HG03342 (cell line): ENCODE results near the gene MAD1L1.

ENCODE experiments used
- ATAC-seq: cut with Tn5 transposase; IDR thresholded peaks from one replicate; pipeline ENCODE4 v1.9.1; 2021; ENCODE audit warnings: mild to moderate bottlenecking, moderate library complexity; ENCODE audit not compliant: unreplicated experiment

MAD1L1 gene

DNA sequence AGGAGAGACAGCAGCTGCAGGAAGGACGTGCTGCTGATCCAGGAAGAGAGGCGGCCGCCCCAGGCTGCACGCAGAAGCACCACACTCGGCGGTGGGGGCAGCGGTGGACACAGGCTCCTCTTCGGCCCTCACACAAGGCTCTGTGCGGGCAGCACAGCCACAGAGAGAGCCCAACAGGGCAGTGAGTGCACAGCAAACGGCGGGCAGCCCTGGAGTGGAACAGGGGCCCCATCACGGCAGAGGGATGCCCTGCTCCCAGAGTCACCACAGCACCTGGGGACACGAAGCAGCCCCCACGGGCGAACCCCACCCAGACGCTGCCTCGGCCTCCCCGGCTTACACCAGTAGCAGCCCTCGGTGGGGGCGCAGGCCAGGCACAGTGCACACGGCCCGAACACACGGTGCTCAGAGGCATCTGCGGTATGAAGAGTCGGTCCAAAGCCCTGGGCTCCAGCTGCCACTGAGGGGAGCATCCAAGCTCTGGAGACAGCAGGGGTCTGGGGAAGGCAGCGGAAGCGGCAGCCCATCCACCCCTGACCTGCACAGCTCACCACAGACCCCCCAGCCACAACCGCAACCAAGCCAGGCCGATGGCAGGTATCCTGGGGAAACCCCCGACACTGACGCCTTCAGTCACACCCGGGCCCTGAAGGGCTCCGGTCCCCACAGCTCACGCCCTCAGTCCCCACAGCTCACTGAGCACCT is 26.1 kb upstream of the MAD1L1 start:
- no peak for ATAC-seq

DNA sequence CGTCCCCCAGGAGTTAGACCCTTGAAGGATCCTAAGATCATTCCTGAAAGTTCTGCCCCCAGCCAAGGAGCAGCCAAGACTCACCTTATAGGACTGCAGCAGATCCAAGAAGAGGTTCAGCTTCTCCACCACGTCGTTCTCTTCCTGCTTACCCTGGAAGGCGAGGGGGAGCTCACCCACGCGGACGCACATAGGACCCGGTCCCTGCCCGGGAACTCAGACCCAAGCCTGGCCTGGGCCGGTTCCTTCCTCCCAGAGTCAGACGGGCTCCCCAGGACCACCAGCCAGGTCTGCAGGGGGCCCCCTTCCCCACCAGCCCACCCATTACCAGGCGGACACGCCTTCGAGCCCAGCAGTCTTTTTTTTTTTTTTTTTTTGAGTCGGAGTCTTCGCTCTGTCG is 24.9 kb upstream of the MAD1L1 start:
- ATAC-seq, result no peak

GRCh38 chr7:2257046-2257551 is 24.4 kb upstream of the MAD1L1 start:
- no peak for ATAC-seq

- ATAC-seq, result no peak
Observed at GRCh38 chr7:2256306-2257045, 23.7 kb upstream of the MAD1L1 start.

DNA sequence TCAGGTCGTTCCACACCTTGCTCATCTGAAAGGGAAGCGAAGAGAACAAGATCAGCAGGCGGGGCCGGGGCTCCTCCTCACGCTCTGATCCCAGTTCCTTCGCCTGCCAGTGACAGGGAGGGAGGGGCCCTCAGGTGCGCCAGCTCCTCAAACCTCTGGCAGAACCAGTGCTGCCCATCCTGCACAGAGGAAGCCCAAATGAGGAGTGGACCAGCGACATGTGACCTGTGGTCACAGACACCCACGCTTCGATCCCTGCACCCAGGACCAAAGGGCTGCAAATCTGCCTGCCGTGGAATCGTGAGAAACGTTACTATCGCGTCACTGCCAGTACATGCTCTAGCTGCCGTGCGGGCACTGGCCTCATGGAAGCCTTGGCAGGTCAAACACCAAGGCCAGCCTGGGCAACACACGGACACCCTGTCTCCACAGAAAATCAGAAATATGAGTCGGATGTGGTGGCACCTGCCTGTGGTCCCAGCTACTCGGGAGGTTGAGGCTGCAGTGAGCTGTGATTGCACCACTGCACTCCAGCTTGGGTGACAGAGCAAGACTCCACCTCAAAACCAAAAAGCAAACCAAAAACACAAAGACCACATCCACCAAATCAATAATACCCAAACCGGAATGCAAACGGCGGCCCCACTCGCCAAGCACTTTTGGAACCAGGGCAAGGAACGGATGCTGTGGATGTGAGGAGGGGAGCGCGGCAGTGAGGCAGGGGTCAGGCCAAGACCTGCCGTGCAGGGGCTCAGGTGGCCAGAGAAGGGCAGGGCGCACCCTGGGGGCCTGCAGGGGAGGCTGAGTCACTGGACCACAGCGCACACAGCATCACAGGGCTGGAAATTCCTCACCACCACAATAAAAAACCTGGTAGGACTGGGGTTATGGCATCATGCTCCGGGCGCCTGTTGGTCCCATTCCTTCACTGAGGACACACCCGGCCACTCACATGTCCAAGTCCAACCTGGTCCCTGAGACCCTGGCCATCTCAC is 22.7 kb upstream of the MAD1L1 start:
- no peak for ATAC-seq

GRCh38 chr7:2254429-2255144 is 21.8 kb upstream of the MAD1L1 start:
- no peak for ATAC-seq

DNA sequence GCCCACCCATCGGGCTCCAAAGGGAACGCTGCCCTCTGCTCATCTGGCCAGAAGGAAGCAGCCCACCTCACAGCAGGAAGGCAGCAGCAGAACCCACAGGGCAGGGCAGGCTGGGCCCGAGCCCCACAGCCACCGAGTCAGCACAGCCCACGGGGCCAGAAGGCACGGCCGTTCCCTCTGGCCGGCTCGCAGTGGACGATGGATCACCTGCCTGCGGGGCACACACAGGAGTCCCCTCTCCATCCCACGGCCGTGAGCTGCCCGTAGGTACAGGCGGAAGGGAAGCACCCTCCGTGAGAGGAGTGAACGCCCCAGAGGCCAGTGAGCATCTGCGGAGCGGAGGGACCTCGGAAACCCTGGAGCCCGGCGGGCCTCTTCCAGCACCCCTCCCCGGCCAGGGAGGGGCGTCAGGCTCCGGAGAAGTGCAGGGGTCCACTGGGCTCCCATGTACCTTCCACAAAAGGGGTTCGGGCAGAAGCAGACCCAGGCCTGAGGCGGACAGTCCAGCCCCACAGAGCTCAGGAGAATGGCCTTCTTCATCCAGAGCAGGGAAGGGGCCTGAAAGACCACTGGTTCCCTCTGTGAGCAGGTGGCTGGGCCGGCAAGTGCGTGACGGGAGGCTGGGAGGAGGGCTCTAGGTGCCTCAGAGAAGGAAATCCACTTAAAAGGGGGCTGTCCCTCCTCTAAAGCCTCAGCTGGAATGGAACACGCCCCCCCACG is 20.9 kb upstream of the MAD1L1 start:
- ATAC-seq, result no peak

- no peak for ATAC-seq
Observed at GRCh38 chr7:2253021-2253420, 20.3 kb upstream of the MAD1L1 start.

DNA sequence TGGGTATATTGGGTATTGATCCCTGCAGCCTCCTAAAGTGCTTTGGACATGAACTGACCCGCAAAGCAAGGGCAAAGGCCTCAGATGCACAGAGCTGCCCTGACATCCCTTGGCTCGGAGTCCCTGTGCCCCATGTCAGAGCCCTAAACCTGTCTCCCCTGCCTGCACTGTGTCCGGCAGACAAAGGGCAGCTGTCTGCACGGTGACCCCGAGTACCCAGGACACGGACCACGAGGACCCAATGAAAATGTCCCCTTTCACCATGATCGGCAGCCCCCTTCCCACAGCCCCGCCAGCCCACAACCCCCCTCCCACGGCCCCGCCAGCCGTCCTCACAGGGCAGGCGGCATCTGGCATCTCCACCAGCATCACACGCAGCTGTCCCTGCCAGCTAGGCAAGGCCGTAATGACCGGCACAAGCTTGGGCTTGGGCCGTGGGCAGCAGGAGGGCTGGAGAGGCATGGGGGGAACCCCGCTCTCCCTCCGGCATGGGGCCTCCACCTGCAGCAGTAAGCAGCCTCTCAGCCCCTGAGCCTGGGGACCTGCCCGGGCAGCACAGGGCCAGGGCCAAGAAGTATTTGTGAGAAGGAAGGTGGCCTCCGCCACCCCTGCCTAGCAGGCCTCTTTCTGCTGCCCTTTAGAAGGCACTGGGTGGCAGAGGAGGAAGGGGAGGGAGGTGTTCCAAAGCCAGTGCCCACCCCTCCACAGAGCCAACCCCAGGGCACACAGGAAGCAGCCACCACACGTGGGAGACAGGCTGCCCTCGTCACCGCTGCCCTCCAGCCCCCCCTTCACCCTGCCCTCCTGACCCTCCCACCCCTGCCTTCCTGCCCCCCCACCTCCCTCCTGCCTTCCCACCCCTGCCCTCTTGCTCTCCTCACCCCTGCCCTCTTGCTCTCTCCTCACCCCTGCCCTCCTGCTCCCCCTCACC is 19.4 kb upstream of the MAD1L1 start:
- ATAC-seq, result no peak

GRCh38 chr7:2251381-2251780 is 18.6 kb upstream of the MAD1L1 start:
- no peak for ATAC-seq

DNA sequence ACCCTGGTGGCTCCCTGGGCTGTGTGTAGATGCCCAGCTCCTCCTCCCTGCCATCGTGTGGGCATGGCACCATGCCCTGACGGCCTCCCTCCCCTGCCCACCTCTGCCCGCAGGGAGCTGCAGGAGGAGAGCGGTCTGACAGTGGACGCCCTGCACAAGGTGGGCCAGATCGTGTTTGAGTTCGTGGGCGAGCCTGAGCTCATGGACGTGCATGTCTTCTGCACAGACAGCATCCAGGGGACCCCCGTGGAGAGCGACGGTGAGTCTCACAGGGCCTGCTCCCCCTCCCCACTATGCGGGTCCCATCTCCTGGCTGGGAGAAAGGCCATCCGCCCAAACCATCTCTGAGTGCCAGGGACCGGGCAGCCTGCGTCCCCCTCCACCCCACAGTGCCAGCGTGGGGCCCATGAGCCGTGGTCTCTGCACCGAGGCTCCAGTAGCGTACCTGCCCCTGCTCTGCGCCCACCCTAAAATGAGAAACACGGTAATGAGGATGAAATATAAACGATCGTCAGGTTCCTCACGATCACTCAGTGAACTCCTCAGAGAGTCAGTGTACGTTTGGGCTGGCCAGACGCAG is 17.1 kb upstream of the MAD1L1 start:
- no peak for ATAC-seq

GRCh38 chr7:2248984-2249694 is 16.4 kb upstream of the MAD1L1 start:
- ATAC-seq, result no peak

GRCh38 chr7:2247141-2247995 is 14.6 kb upstream of the MAD1L1 start:
- no peak for ATAC-seq

- ATAC-seq, result no peak
Observed at GRCh38 chr7:2245883-2246675, 13.3 kb upstream of the MAD1L1 start.

GRCh38 chr7:2244404-2244995 is 11.8 kb upstream of the MAD1L1 start:
- ATAC-seq, result no peak

- no peak for ATAC-seq
Observed at GRCh38 chr7:2243458-2243857, 10.7 kb upstream of the MAD1L1 start.
